ENCODE data around the gene DDC.
"Not testable (repeated sequence)": the region's sequence is repeated elsewhere in the genome, so short reads cannot be mapped to it uniquely, and the experiment has no call there.

Gene DDC

DNA sequence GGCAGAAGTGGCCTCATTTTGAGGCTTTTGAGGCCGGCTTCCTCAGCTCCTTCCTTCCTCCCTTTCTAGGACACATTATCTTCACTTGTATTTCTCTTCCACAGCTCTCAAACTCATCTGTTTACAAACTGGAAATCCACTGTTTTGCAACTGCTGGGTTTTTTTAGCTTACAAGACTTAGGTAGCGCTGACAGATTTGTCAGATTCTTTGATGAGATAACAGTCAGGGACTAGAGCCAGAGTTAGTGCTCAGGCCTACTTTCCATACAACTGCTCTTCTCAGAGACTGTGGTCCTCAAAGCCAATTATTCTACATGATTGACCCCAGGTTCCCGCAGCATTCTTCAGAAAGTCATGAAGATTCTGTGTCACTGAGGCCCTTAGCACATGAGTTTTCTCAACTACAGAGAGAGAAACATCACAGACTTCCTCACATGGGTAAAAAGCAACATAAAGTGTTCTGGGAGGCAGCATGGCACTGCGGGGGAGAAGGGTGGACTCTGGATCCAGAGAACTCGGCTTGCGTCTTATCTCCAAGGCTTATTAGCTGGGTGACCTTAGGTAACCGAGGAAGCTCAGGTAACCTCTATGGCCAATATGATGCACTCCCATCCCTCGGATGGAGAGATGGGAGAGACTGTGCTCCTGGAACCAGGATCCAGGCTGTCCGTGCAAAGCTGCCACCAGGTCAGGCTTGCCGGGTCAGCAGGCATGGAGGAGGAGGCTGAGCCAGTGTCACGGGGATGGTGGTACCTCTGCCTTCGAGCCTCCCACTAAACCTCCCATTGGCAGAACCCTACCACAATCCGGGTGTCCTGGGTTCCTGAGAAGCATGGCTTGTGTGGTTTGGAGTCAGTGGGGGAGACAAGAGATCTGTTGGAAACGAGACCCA, 10.5 kb downstream of the DDC start:
- DNase-seq = no peak

DNA sequence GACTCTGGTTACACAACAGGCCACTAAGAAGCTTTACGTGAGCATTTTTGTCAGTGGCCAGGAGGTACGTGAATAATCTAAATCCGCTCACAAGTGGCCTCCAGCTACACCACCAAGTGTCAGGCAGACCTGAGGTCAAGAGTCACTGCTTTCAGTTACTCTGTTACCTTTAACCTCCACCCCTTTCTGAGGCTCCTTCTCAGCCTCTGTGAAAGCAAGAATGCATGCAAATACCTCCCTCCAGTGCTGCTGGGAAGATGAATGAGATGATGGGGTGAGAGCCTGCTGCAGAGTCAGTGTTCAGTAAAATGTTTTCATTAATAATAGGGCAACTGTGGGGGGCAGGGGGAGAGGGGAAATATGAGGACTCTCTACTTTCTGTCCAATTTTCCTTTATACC, 11.2 kb downstream of the DDC start:
- no peak for DNase-seq

DNA sequence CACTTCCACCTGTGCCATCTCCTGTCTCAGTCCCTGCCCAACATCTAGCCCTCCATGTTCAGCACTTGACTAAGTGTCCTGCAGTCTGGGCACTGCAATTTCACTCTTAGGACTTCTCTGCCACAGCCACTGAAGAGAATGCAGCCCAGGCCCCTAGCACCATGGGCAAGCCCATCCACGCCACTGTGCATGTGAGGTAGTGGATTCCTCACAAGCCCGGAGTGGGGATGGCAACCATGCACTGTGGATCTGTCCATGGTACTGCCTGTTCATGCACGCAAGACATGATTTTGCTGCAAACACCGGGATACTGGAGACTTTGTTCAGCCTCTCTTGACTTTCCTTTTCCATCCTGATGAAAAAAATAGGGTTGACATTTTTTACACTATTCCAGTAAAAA, 12.3 kb downstream of the DDC start:
- DNase-seq = no peak

DNA sequence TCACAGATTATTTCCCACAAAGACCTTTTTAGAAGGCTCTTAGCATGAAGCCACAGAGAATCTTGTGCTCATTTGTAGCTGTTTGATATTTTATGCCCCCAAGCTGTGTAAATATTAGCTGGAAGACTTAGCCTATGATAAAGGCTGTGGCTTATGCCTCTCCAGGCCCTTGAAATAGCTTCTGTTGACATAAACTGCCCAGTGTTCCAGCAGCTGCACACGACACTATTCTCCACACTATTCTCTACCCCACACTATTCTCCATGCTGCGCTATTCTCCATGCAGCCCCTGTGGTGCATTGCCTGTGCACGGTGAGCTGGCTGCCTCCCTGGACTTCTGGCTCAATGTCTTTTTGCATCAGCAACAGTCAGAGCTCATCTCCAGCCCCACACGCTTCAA, 13.1 kb downstream of the DDC start:
- DNase-seq = no peak

- not testable (repeated sequence) for DNase-seq
These were observed 19.6 kb downstream of the DDC start for GRCh38 chr7:50545613-50546012.

GRCh38 chr7:50544992-50545391, 20.2 kb downstream of the DDC start:
- no peak for DNase-seq

DNA sequence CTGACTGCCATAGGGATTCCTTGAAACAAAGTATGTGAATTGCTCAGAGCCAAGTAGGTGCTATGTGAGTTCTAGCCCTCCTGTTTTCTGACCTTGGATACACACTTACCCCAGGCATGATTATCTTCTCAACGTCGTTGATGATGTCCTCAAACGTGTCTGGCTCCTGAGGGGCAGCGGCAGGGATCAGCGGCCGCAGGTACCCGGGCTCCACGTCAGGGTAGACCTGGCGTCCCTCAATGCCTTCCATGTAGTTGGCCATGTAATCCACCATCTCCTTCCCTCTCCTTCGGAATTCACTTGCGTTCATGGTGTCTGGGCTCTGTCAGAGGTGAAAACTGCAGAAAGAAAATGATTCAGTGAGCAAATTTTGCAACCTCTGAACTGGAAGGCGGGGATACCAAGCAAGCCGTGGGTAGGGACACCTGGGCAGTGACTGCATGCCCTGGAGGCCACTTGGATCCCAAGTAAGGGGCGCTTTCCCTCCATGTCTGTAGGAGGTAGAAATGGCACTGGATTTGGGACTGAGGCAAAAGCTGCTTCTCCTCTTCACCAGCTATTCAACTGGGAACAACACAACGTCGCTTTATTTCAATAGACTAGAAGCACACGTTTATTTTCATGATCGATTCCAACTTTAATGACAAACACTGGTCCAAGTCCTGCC, 21.3 kb downstream of the DDC start:
- DNase-seq = no peak

DNA sequence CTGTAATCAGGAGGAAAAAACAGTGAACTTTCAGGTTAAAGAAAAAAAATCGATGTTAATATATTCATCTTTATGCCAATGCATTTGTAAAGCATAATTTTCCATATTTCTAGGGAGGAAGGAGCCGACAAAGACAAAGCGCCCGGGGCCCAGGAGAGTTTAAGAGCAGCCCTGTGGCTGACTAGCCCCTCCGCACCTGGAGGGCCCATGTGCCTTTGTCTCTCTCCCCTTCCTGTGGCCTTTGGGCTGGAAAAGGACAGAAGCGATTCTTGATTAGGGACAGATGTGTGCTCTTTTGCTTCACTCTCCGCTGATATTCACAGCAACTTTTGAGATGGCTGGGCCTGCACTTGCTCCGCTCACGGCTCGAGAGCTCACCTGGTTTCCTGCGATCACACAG, 23.1 kb downstream of the DDC start:
- DNase-seq = no peak

DNA sequence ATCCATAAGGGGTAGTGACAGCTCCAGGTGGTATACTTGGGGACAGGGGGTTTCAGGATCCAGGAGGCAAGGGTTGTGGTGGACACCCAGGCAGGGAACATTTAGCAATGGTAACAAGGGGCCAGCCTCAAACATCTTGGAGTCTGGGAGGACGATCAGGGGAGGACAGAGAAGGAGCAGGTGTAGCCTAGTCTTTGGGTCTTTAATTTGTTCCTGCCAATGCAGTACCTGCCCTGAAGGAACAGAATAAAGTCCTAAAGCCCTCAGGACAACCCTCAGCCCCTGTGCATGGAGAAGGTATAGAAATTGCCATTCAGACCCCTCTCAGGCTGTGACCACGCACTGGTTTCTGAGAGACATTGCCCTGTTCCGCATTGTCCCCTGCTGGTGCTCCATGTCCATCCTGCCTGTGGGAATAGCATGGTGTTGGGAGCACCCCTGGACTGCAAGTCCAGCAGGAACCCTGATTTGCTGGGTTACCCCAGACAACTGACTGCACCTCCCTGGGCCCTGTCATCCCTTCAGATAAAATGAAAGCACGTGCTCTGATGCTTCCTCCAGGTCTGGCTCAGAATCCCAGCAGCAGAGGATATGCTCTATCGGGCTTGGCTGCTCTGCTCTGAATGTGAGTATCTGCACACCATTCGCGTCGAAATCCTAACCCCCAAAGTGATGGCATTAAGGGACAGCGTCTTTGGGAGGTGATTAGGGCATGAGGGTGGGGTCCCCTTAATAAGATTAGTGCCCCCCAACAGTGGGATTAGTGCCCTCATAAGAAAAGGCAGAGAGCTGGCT, 24.2 kb downstream of the DDC start:
- no peak for DNase-seq

GRCh38 chr7:50539725-50540124, 25.5 kb downstream of the DDC start:
- DNase-seq = no peak

GRCh38 chr7:50538478-50538877, 26.7 kb downstream of the DDC start:
- DNase-seq = no peak

DNA sequence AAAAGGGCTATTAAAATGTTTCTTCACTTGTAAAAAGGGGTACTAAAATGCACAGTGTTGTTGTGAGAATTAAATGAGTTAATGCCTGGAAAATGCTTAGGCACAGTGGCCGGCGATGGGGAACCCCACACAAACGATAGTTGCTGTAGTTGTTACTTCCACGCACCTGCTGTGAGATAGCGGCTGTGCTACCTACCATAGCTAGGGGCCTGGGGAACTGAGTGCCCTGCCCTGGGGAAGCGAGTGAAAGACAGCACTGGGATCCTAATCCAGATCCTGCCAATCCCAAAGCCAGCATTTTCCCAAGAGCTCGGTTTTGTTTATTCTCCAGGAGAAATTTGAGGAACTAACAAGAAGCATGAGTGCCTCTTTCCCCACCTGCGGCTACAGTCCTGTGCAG, 27.8 kb downstream of the DDC start:
- DNase-seq = no peak

DNA sequence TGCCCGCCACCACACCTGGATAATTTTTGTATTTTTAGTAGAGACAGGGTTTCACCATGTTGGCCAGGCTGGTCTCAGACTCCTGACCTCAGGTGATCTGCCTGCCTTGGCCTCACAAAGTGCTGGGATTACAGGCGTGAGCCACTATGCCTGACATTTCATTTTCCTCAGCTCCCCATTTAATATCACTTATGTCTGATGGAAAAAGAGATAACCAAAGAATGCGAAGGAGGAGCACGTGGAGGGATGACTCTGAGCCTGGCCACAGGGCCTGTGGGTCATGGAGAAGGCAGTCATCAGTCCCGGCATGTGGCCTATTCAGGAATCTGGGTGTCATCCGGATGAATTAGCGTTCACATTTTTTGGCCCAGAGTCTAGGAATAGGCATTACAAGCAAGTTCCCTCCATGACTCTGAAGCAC, 29.9 kb downstream of the DDC start:
- not testable (repeated sequence) for DNase-seq

DNA sequence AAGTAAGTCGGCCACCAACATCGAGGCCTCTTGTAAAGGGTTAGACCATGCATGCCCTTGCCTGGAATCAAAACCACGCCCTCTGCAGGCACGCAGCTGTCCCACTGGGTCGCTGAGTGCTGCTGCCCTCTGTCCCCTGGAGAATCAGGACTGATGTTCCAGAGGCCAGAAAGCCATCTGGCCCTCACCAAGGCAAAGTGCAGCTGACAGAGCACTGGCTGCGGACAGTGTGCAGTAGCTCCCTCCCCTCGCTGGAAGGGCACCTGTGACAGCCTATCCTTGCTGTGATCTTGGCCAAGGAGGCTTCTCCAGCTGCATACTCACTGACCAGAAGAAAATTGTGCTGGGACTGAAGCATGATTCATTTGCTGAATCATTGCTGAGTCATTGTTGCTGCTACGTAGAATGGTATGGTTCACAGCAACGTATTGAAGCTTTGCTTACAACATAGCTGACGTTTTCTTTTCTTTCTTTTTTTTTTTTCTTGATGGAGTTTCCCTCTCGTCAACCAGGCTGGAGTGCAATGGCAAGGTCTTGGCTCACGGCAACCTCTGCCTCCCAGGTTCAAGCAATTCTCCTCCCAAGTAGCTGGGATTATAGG, 30.4 kb downstream of the DDC start:
- no peak for DNase-seq

DNA sequence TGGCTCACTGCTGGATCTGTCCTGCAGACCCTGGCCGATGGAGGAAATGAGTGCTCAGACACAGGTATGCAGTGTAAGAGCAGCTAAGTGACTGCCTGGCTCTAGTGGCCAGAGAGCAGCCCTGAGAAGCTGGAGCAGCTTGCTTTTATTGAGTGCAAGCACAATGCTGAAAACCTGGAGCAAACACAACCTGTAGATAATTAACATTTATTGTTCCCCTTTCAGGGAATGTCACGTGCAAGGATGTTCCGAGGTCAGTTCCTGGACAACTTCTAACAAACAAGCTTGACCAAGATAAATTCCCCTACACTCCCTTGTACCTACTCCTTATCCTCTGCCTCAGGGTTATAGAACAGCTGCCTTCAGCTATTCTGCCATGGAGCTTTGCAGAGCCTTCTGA, 31.3 kb downstream of the DDC start:
- DNase-seq = no peak

GRCh38 chr7:50531928-50532327, 33.3 kb downstream of the DDC start:
- DNase-seq = no peak

- DNase-seq = no peak
These were observed 33.7 kb downstream of the DDC start for GRCh38 chr7:50531401-50531911.

GRCh38 chr7:50530766-50531165, 34.4 kb downstream of the DDC start:
- DNase-seq = no peak

DNA sequence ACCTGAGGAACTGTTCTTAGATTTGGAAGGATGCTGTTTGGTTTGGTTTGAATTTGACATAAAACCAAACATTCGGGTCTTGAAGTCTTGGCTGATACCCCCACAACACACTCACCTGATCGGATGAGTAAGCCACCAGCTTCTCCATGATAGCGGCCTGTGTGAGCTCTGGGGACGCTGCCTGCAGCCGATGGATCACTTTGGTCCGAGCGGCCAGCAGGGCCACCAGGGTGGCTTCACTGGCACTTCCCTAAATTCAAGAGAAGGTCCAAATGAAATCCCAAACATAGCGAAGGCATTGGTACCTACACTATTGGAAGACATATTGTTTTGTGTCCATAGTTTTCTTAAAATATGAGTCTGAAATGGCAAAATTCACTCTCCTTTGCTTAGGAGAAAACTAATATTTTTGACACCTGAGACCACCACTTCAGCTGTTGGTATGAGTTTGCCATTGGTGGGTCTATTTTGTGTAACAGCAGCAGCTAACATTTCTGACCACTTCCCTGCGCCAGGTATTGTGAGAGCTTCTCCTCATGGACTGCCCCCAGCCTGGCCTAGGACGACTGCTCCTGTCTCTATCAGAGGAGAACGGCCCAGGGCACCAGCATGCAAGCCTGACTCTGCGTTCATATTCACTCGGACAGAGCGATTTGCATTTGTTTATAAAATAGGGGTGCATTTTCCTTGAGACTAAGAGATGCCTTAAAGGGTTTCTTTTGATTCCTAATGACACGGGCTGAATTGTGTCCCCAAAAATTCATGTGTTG, 35.9 kb downstream of the DDC start:
- no peak for DNase-seq

DNA sequence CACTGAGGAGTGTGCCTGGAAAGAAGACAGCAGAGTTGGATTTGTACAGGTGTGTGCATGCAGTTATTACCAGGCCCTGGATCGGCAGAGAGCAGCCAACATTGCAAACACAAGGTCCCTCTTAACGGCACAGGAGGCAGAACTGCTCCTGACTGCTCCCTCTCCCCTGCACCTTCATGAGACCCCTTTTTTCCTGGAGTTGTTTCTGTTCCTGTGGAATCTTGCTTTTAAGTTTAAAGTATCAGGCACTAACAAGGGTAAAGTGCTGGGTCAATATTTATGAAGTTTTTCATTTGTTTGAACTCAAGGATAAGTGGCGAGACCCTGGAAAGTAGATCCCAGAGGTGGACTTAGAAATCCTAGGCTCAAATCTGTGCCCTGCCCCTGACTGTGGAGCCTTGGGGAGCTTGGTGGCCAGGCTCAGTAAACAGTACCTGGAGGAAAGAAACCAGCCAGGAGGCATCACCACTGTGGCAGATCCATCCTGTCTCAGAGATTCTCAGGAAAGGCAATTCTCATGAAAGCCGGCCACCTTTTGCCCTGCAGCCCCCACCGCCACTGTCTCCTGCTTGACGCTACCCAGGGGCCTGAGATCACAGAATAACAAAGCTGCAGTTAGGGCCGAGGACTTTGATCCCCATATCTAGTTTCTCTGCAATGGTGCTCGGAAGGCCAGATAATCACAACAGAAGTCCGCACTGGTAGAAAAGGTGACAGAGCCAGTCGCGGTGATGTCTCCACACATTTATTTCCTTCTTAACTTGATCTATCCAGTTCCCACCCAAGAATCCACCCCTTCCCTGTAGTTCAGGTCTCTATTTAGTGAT, 36.7 kb downstream of the DDC start:
- DNase-seq = no peak

- not testable (repeated sequence) for DNase-seq
These were observed 45.9 kb downstream of the DDC start for GRCh38 chr7:50519350-50519749.

Data from NCI-H1694 (cell line).